GM23248 (cell line): ENCODE data around the gene RAPGEF4.

Source experiments
- EZH2 ChIP-seq: fragments of 200-600 bp; sonication (generic); IDR thresholded peaks from 2 replicates; pipeline ENCODE4 v1.6.1; 2018; ENCODE audit warnings: antibody characterized with exemption, mild to moderate bottlenecking; ENCODE audit not compliant: insufficient read depth, poor library complexity, severe bottlenecking
- EZH2phosphoT487 ChIP-seq: fragments of 200-600 bp; sonication (generic); IDR thresholded peaks from 2 replicates; pipeline ENCODE4 v1.6.1; 2018; ENCODE audit warnings: antibody characterized with exemption, moderate library complexity, mild to moderate bottlenecking, low read depth; ENCODE audit not compliant: insufficient read depth

DNA sequence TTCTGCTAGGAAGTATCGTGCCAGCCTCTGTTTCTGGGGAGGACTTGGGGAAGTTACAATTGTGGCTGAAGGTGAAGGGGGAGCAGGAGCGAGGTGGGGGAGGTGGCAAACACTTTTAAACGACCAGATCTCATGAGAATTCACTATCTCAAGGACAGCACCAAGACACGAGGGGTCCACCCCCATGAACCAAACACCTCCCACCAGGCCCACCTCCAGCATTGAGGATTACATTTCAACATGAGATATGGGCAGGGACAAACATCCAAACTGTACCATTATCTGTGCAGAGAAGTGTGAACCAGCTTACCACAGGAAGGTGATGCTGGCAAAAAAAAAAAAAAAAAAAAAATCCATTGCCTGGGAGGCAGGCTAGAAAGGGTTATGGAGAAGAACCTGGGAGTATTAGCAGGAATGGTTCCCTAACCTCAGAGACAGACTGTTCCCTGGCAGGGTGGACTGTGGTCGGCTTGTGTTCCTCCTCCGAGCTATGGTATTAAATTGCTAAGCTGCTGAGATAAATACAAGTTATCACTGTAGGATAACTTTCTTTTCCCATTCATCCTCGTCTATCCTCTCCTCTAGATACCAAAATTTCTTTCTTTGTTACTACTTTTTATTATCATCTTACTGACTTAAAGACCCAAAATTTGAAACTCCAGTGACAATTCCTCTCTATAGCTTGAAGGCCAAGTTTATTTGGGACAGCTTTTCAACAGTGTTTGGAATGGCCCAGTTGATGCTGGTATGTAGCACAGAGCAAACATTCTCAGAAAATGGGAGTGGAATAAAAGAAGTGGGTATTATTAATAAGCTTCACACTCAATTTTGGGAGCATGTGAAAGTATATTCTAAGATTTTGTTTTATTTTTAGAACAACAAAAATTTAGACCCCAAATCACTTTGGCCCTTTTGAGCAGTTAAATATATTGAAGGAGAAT lies 266.3 kb downstream of the RAPGEF4 start:
- TF ChIP-seq EZH2 (no peak), EZH2phosphoT487 (no peak)
